Psoas muscle (tissue), 8 donors: Measurements from ENCODE around the gene DDX11. TPM values are rescaled to one million over a fixed set of nuclear protein-coding genes. Genes with fewer than 3 reads are reported as not detected.
"Not testable (repeated sequence)": the region's sequence is repeated elsewhere in the genome, so short reads cannot be mapped to it uniquely, and the experiment has no call there.

ENCODE experiments used
- ATAC-seq, 4 donors: fragments of 200-7000 bp; cut with Tn5 transposase; one replicate each; pipeline ENCODE4 v1.9.1; 2020; ENCODE audit warnings: moderate library complexity in 3 of 4, mild to moderate bottlenecking in 2 of 4
- DNase-seq, 2 donors: peaks; one replicate each; pipeline ENCODE4 v3.0.0-alpha.2; 2020
- H3K27ac ChIP-seq: fragments of 200-600 bp; one replicate; pipeline ENCODE4 v1.8.0; 2022
- H3K27me3 ChIP-seq, 3 donors: fragments of 200-600 bp in 1 of 3; one replicate each; pipeline versions ENCODE4 v1.6.1 to v1.8.0; 2013 to 2022; ENCODE audit warnings: low read length in 2 of 3, mild to moderate bottlenecking in 2 of 3, moderate library complexity in 1 of 3; ENCODE audit not compliant: insufficient read depth in 3 of 3
- H3K36me3 ChIP-seq, 2 donors: fragments of 200-600 bp in 1 of 2; one replicate each; pipeline versions ENCODE4 v1.6.1 to v1.8.0; 2013 to 2022; ENCODE audit warnings: low read depth in 1 of 2, mild to moderate bottlenecking in 1 of 2, moderate library complexity in 1 of 2; ENCODE audit not compliant: insufficient read depth in 1 of 2
- H3K4me1 ChIP-seq: fragments of 200-600 bp; one replicate; pipeline ENCODE4 v1.8.0; 2022
- H3K4me3 ChIP-seq: fragments of 200-600 bp; one replicate; pipeline ENCODE4 v1.8.0; 2022; ENCODE audit warnings: mild to moderate bottlenecking
- H3K9me3 ChIP-seq: fragments of 200-600 bp; one replicate; pipeline ENCODE4 v1.8.0; 2022
- WGBS, 3 donors: extraction: QIAGEN DNeasy Blood & Tissue Kit; methylation state at CpG; one replicate each; pipeline versions ENCODE4 v1.1.6 to v1.1.7; 2013; 5-methylcytosine and 5-hydroxymethylcytosine counted together
- intact Hi-C, 2 donors: fragments of 100-400 bp; cut with DNase I; formaldehyde crosslinking; loops; one replicate each; pipeline versions ENCODE4 v1.11.0 to v1.14.2; 2022
- polyA plus RNA-seq, 3 donors: library from polyadenylated mRNA; stranded (reverse); fragments of 200-250 nt; gene quantifications; one replicate each; pipeline ENCODE4 v1.2.3, GENCODE V29; 2013
- total RNA-seq, 4 donors: library from RNA; stranded (reverse); fragmentation: NEBNext Ultra II Directional in 2 of 4; extraction: Animal tissue kit (Norgen Biotek cat#: 25700) in 2 of 4; gene quantifications; one replicate each; pipeline versions ENCODE4 v1.2.1 to v1.2.4, GENCODE V29; 2021 to 2023
- TF ChIP-seq, protein P1 (sequence below): fragments of 200-600 bp; IDR thresholded peaks from one replicate; pipeline ENCODE4 v1.8.0; 2022; ENCODE audit warnings: antibody characterized with exemption
- donor health status: healthy with polysubstance abuse.
- donor health status: DM: no; HTN: no; CAD: no; lungs with moderate emphysema.
- donor health status: Bipolar disorder and iron deficiency.
- donor health status: healthy.
- donor health status: DM: yes; HTN: yes; CAD: no.
- donor health status: DM: no; HTN: no; CAD: no.
- donor health status: DM: no; HTN: no; CAD: no.
- donor health status: DM: yes; HTN: yes; CAD: no.

DDX11 gene
- total and polyA plus RNA-seq, 7 donors, result 4.5 to 19.2 (median 6.8) TPM

DNA sequence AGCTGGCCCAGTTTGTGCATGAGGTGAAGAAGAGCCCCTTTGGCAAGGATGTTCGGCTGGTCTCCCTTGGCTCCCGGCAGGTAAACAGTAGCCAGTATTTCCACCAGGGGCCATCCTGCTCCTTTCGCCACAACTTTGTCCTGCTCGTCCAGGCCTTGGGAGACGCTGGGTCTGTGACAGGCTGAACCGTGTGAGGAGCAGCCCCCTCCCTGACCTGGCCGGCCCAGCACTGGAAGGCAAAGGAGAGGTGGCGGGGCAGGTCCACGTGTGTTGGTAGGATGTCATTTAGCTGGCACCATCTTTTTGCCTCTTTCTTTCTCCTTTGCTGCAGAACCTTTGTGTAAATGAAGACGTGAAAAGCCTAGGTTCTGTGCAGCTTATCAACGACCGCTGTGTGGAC is 15.4 kb downstream of the DDX11 start:
- H3K4me1 ChIP-seq, result no peaks in the 10 kb centered on the region
- TF ChIP-seq, protein P1, sequence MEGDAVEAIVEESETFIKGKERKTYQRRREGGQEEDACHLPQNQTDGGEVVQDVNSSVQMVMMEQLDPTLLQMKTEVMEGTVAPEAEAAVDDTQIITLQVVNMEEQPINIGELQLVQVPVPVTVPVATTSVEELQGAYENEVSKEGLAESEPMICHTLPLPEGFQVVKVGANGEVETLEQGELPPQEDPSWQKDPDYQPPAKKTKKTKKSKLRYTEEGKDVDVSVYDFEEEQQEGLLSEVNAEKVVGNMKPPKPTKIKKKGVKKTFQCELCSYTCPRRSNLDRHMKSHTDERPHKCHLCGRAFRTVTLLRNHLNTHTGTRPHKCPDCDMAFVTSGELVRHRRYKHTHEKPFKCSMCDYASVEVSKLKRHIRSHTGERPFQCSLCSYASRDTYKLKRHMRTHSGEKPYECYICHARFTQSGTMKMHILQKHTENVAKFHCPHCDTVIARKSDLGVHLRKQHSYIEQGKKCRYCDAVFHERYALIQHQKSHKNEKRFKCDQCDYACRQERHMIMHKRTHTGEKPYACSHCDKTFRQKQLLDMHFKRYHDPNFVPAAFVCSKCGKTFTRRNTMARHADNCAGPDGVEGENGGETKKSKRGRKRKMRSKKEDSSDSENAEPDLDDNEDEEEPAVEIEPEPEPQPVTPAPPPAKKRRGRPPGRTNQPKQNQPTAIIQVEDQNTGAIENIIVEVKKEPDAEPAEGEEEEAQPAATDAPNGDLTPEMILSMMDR, result no peak
- H3K36me3 ChIP-seq, result peaks cover 2 to 4% of the 10 kb centered on the region in 2 donors
- WGBS, 3 donors, result 85 to 91% (median 86%) methylated on average over 12 of the region's 12 CpGs
- no peaks in the 10 kb centered on the region for H3K27me3 ChIP-seq
- DNase-seq (no peak), ATAC-seq (no peak)
- no peaks in the 10 kb centered on the region for H3K9me3 ChIP-seq
- H3K4me3 ChIP-seq, result no peak overlapping the region
- H3K27ac ChIP-seq, result no peak overlapping the region
- intact Hi-C loops, result no loop called here

DNA sequence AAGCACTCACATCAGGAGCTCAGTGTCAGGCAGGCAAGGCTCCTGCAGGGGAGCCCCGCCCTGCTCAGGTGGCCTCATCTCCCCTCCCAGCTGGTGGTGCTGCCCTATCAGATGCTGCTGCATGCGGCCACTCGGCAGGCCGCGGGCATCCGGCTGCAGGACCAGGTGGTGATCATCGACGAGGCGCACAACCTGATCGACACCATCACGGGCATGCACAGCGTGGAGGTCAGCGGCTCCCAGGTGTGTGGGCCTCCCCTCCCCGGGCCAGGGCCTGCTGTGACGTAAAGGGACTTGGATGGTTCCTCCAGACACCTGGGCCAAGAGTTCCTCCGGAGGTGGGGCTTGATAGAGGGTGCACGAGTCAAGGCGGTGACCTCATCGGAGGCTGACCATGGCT is 18.0 kb downstream of the DDX11 start:
- ATAC-seq, H3K27me3 ChIP-seq, H3K4me3 ChIP-seq, H3K36me3 ChIP-seq, DNase-seq, H3K4me1 ChIP-seq, H3K27ac ChIP-seq, H3K9me3 ChIP-seq, intact Hi-C loops: not testable (repeated sequence)
- WGBS, 3 donors, result 85 to 89% (median 87%) methylated on average over 17 to 19 of the region's 19 CpGs

DNA sequence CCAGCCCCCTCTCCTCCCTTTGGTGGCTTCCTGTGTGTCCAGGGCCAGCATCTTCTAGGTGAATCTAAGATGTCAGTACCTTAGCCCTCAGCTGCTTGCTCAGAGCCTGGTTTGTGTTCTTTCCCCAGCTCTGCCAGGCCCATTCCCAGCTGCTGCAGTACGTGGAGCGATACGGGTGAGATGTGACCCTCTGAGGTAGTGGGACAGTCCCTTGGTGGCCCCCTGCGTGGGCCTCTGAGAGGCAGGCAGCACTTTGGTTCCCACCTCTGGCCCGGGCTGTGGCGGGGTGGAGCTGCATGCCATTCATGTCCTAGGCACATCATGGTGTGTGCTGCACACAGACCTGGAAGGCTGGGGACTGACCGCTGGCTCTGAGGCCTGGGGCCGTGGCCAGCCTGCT is 19.1 kb downstream of the DDX11 start:
- H3K9me3 ChIP-seq, H3K27ac ChIP-seq, H3K27me3 ChIP-seq, H3K36me3 ChIP-seq, H3K4me1 ChIP-seq, DNase-seq, H3K4me3 ChIP-seq, intact Hi-C loops, ATAC-seq: not testable (repeated sequence)
- 88 to 97% (median 91%) methylated on average over 6 of the region's 8 CpGs for WGBS, 3 donors

DNA sequence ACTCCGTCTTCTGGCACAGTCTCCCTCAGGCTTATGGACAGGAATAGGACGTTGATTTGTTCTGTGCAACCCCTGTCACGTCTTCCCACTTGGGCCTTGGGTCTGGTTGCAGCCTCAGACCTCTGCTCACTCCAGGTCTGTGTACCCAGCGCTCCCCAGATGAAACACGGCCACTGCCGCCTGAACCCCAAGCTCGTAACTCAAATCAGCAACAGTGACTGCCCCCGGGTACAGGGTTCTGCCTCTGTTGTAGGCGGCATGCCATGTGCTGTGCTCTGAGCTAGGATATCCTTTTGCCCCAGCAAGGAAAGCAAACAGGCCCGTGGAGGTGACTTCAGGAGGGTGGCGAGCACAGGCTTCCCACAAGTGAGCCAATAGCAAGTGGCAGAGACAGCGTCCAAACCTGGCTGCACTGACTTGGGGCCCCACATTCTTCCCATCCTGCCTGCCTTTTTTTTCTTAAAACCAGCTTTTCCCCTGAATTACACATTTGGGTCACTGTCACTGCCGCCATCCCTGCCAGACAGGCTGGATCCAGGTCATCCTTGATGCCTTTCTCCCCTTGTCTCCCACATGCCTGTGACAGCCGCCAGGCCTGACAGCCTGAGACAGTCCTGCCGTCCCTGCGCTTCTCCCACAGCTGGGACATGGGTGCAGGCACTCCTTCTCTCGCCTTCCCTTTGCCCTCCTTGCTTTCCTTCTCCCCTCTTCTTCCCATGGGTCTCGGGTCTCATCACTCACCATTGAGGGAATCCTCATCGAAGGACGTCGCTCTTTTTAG is 21.6 kb downstream of the DDX11 start:
- DNase-seq, H3K36me3 ChIP-seq, ATAC-seq, H3K9me3 ChIP-seq, intact Hi-C loops, H3K4me1 ChIP-seq, H3K27ac ChIP-seq, H3K27me3 ChIP-seq, H3K4me3 ChIP-seq: not testable (repeated sequence)
- WGBS, 3 donors, result 90 to 93% (median 92%) methylated on average over 17 to 20 of the region's 21 CpGs

DNA sequence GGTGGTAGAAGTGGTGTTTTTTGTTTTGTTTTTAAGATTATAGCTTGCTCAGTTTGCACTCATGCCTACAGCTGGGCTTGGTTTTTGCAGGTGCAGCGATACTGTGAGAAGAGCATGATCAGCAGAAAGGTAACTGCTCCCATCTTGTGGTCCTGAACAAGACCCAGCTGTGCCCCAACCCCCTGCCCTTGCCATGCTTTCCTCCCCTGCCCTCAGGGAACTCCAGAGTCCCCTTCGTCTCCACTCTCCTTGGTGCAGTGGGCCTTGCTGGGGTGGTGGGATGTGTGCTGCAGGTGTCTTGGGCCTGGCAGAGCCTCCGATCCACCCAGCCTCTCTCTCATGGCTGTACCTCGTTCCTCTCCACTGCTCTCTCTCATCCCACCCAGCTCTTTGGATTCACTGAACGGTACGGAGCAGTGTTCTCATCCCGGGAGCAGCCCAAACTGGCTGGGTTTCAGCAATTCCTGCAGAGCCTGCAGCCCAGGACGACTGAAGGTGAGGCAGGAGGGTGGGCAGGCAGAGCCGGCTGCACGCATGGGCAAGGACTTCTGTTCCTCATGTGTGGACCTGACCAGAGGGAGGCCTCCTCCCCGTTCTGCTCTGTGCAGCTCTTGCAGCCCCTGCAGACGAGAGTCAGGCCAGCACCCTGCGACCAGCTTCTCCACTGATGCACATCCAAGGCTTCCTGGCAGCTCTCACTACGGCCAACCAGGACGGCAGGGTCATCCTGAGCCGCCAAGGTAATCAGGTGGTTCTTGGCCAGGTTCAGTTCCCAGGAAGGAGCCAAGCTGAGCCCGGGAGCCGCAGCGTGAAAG is 22.8 kb downstream of the DDX11 start:
- WGBS, 3 donors, result 88 to 94% (median 94%) methylated on average over 17 to 19 of the region's 19 CpGs
- intact Hi-C loops, H3K36me3 ChIP-seq: not testable (repeated sequence)

DNA sequence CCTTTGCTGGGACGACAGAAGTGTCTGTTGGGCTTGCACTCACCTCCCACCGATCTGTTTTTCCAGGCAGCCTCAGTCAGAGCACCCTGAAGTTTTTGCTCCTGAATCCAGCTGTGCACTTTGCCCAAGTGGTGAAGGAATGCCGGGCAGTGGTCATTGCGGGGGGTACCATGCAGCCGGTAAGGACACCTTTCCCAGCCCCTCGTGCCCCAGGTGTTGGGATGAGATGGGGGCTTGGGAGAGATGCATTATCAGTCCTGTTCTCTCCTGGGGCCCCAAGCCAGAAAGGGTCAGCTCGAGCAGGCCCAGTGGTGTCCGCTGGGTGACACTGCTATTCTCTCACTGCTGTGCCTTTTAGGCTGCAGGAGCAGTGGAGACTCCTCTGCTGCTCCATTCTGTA is 24.2 kb downstream of the DDX11 start:
- H3K9me3 ChIP-seq, H3K4me3 ChIP-seq, H3K36me3 ChIP-seq, H3K27ac ChIP-seq, H3K4me1 ChIP-seq, H3K27me3 ChIP-seq, intact Hi-C loops, DNase-seq: not testable (repeated sequence)
- ATAC-seq, result peak in 1 of 4 donors; percentile 37
- 83 to 94% (median 93%) methylated on average over 7 to 8 of the region's 8 CpGs for WGBS, 3 donors

More for the DNA sequence above, 22.8 kb downstream of the DDX11 start:
- not testable (repeated sequence) for H3K4me1 ChIP-seq, H3K4me3 ChIP-seq, H3K9me3 ChIP-seq, H3K27me3 ChIP-seq, DNase-seq, ATAC-seq, H3K27ac ChIP-seq

DNA sequence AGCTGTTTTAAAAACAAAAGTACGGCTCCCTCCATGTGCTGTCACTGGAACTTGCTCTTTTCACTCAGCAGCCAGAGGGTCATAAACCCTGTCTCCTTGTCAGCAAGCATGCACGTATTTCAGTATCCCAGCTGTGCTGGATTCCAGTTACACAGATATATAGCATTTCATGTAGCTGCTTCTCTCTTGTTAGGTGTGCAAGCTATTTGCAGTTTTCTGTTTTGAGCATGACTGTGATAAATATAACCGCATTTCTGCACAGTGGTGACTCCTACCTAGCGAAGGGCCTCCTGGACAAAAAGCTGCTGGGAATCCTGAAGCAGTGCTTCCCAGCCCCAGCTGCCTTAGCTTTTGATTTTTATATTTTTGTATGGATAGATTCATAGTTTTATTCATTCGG is 24.7 kb downstream of the DDX11 start:
- 47 to 73% (median 73%) methylated on average over 5 of the region's 5 CpGs for WGBS, 3 donors
- H3K27me3 ChIP-seq, H3K4me3 ChIP-seq, H3K4me1 ChIP-seq, intact Hi-C loops, H3K27ac ChIP-seq, H3K36me3 ChIP-seq, H3K9me3 ChIP-seq, DNase-seq: not testable (repeated sequence)
- ATAC-seq, result peak in 3 of 4 donors; percentile 28 to 77 (median 53)

DNA sequence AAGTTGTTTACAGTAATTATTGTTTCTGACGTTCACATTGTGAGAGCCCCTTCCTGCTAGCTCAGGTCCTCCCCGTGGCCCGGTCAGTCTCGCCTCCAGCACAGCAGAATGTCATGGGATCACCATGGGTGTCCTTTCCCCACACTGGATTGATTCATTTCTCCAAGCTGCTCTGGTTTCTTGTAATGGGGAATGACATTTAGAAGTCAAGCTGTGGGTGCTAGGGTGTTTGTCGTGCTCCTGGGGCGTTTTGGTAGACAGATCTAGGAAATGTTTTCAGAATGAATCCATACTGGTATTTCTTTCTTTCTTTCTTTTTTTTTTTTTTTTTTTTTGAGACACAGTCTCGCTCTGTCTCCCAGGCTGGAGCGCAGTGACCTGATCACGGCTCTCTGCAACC is 25.1 kb downstream of the DDX11 start:
- DNase-seq, intact Hi-C loops, H3K27me3 ChIP-seq, H3K9me3 ChIP-seq, H3K4me3 ChIP-seq, H3K27ac ChIP-seq, H3K4me1 ChIP-seq, H3K36me3 ChIP-seq: not testable (repeated sequence)
- WGBS, 3 donors, result 75 to 92% (median 85%) methylated on average over 8 to 9 of the region's 9 CpGs
- ATAC-seq, result peak in 2 of 4 donors; percentile 23 to 36

DNA sequence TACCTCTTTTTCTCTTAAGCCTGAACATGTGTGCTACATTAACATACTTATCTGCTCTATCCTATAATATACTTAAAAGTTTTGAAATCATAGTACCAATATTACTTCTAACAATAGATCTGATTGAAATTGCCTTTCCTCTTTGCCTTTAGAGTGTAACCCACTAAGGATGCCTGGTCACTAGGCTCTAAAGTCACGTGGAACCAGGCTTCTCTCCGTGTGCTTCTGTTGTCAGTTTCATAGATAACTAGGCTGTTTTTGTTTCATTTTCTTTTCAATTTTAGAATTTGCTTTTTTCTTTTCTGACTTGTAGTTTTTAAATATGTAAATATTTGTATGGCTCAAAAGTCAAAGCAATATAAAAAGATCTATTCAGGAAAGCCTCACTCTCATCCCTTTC is 25.8 kb downstream of the DDX11 start:
- H3K4me1 ChIP-seq, intact Hi-C loops, H3K27me3 ChIP-seq, H3K4me3 ChIP-seq, H3K9me3 ChIP-seq, H3K27ac ChIP-seq, DNase-seq, ATAC-seq, H3K36me3 ChIP-seq: not testable (repeated sequence)
- 85 to 92% (median 88%) methylated on average over 2 of the region's 2 CpGs for WGBS, 3 donors

DNA sequence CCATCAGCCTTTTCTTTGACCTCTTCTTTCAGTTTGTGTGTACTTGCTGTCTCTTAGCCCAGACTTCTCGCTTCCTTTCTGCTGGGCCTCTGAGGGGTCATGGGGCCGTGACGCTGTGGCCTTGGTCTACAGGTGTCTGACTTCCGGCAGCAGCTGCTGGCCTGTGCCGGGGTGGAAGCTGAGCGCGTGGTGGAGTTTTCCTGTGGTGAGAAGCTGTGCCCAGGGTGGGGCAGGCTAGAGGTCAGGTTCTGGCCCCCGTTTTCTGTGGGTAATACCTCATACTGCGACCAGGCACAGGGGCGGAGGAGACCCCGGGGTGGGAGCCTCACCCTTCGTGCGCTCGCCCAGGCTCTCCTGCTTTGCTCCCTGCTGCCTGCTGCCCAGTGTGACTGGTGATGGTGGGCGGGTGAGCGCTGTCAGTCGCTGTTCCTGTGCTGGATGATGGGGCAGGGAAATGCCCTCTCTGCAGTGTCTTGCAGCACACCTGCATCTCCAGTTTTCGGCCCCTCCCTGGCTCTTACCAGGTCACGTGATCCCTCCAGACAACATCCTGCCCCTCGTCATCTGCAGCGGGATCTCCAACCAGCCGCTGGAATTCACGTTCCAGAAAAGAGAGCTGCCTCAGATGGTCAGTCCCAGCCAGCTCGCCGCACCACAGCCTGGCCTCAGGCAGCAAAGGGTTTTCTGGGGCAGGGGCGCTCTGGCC is 27.0 kb downstream of the DDX11 start:
- H3K4me1 ChIP-seq, intact Hi-C loops, H3K27ac ChIP-seq, H3K4me3 ChIP-seq, DNase-seq, H3K36me3 ChIP-seq, ATAC-seq, H3K9me3 ChIP-seq, H3K27me3 ChIP-seq: not testable (repeated sequence)
- whole genome bisulfite sequencing, 3 donors, result 83 to 89% (median 89%) methylated on average over 22 to 26 of the region's 26 CpGs
